ENCODE measurements around the gene PRM3. TPM values are rescaled to one million over a fixed set of nuclear protein-coding genes. Genes with fewer than 3 reads are reported as not detected.

PRM3 gene
- total RNA-seq, 4 donors from 2014 or later, result not detected

GRCh38 chr16:11318817-11319216 is 45.4 kb upstream of the PRM3 start:
- TF ChIP-seq CTCF (IDR thresholded peaks at IDR 0.05), result no peak
- no peak for TF ChIP-seq POLR2A (IDR thresholded peaks at IDR 0.05)
- Histone ChIP-seq H3K4me3 (no peak overlapping the region), H3K4me1 (no peaks in the 10 kb centered on the region), H3K27ac (no peak overlapping the region), H3K9me3 (no peaks in the 10 kb centered on the region), H3K36me3 (no peaks in the 10 kb centered on the region), H3K27me3 (no peaks in the 10 kb centered on the region)
- intact Hi-C loops (cut with DNase I), result no loop called here
- no peak for DNase-seq
- 91 to 93% methylated on average over 8 of the region's 8 CpGs for WGBS, 2 donors

- no peak for DNase-seq
- no peak overlapping the region for H3K4me3 ChIP-seq
- WGBS, 2 donors, result 81 to 87% methylated on average over 10 of the region's 23 CpGs
- TF ChIP-seq POLR2A (IDR thresholded peaks at IDR 0.05) (no peak), CTCF (IDR thresholded peaks at IDR 0.05) (no peak)
- H3K27me3 ChIP-seq, result no peaks in the 10 kb centered on the region
- H3K9me3 ChIP-seq, result no peaks in the 10 kb centered on the region
- intact Hi-C loops (cut with DNase I), result no loop called here
- H3K36me3 ChIP-seq, result no peaks in the 10 kb centered on the region
- no peak overlapping the region for H3K27ac ChIP-seq
- H3K4me1 ChIP-seq, result peaks cover 0 to 16% (median 11%) of the 10 kb centered on the region in 3 donors
Observed at GRCh38 chr16:11316331-11317015, 43.0 kb upstream of the PRM3 start.

GRCh38 chr16:11315510-11315909 is 42.1 kb upstream of the PRM3 start:
- no peak for DNase-seq
- Histone ChIP-seq H3K27ac (no peak overlapping the region), H3K9me3 (no peaks in the 10 kb centered on the region), H3K27me3 (no peaks in the 10 kb centered on the region), H3K4me1 (peaks cover 0 to 16% (median 11%) of the 10 kb centered on the region in 3 donors), H3K36me3 (no peaks in the 10 kb centered on the region), H3K4me3 (no peak overlapping the region)
- WGBS, 2 donors, result 47% methylated on average over 5 to 6 of the region's 13 CpGs
- no peak for TF ChIP-seq CTCF (IDR thresholded peaks at IDR 0.05)
- TF ChIP-seq POLR2A (IDR thresholded peaks at IDR 0.05), result no peak
- intact Hi-C loops (cut with DNase I), result no loop called here

- 88 to 92% methylated on average over 1 to 5 of the region's 8 CpGs for WGBS, 2 donors
- DNase-seq, result no peak
- H3K4me1 ChIP-seq, result peaks cover 0 to 16% (median 11%) of the 10 kb centered on the region in 3 donors
- no peak overlapping the region for H3K27ac ChIP-seq
- intact Hi-C loops (cut with DNase I), result no loop called here
- H3K36me3 ChIP-seq, result no peaks in the 10 kb centered on the region
- H3K4me3 ChIP-seq, result no peak overlapping the region
- no peaks in the 10 kb centered on the region for H3K27me3 ChIP-seq
- no peak for TF ChIP-seq CTCF (IDR thresholded peaks at IDR 0.05)
- no peak for TF ChIP-seq POLR2A (IDR thresholded peaks at IDR 0.05)
- H3K9me3 ChIP-seq, result no peaks in the 10 kb centered on the region
Observed at GRCh38 chr16:11314309-11314894, 41.0 kb upstream of the PRM3 start.

- intact Hi-C loops (cut with DNase I), result no loop called here
- H3K4me3 ChIP-seq, result no peak overlapping the region
- H3K9me3 ChIP-seq, result no peaks in the 10 kb centered on the region
- DNase-seq, result no peak
- TF ChIP-seq CTCF (IDR thresholded peaks at IDR 0.05) (no peak), POLR2A (IDR thresholded peaks at IDR 0.05) (no peak)
- H3K27me3 ChIP-seq, result no peaks in the 10 kb centered on the region
- 68 to 94% methylated on average over 6 of the region's 9 CpGs for WGBS, 2 donors
- no peak overlapping the region for H3K27ac ChIP-seq
- H3K4me1 ChIP-seq, result peaks cover 0 to 16% (median 11%) of the 10 kb centered on the region in 3 donors
- no peaks in the 10 kb centered on the region for H3K36me3 ChIP-seq
Observed at GRCh38 chr16:11313493-11314308, 40.3 kb upstream of the PRM3 start.
